ENCODE data around the gene ARHGAP31. TPM values are rescaled to one million over a fixed set of nuclear protein-coding genes. Genes with fewer than 3 reads are reported as not detected.
"Not testable (repeated sequence)": the region's sequence is repeated elsewhere in the genome, so short reads cannot be mapped to it uniquely, and the experiment has no call there.

Gene ARHGAP31
- total RNA-seq, 4 donors from 2014 or later, result 40.5 to 46.5 (median 44.4) TPM

DNA sequence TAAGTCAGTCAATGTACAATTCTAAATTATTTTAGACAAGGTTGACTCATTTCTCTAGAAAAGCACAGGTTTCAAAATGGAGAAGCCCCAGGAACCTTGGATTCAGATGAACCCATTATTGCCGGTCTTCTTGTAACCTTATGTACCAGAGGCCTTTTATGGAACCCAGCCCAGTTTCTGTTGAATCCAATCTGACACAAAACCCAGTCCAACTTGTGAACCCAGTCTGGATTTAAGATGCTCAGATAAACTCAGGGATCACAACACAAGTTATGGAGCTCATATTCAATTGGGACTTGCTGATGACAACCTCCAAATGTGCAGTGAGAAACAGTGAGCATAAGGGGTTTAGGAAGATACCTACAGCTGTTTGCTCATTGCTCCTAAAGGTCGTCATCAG is 37.1 kb upstream of the ARHGAP31 start:
- H3K36me3 ChIP-seq, result no peaks in the 10 kb centered on the region
- no peak overlapping the region for H3K27ac ChIP-seq
- no peaks in the 10 kb centered on the region for H3K9me3 ChIP-seq
- no peak for DNase-seq (ENCODE audit: low spot score in 2 of 2)
- peaks cover 0 to 12% (median 2%) of the 10 kb centered on the region in 4 donors for H3K4me1 ChIP-seq
- TF ChIP-seq POLR2A (IDR thresholded peaks at IDR 0.05) (no peak), EP300 (IDR thresholded peaks at IDR 0.05) (no peak)
- TF ChIP-seq, protein P1, sequence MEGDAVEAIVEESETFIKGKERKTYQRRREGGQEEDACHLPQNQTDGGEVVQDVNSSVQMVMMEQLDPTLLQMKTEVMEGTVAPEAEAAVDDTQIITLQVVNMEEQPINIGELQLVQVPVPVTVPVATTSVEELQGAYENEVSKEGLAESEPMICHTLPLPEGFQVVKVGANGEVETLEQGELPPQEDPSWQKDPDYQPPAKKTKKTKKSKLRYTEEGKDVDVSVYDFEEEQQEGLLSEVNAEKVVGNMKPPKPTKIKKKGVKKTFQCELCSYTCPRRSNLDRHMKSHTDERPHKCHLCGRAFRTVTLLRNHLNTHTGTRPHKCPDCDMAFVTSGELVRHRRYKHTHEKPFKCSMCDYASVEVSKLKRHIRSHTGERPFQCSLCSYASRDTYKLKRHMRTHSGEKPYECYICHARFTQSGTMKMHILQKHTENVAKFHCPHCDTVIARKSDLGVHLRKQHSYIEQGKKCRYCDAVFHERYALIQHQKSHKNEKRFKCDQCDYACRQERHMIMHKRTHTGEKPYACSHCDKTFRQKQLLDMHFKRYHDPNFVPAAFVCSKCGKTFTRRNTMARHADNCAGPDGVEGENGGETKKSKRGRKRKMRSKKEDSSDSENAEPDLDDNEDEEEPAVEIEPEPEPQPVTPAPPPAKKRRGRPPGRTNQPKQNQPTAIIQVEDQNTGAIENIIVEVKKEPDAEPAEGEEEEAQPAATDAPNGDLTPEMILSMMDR (IDR thresholded peaks at IDR 0.05), result no peak
- no peak overlapping the region for H3K4me3 ChIP-seq
- whole genome bisulfite sequencing, 2 donors, result 85 to 95% methylated on average over 2 of the region's 2 CpGs
- no peaks in the 10 kb centered on the region for H3K27me3 ChIP-seq

DNA sequence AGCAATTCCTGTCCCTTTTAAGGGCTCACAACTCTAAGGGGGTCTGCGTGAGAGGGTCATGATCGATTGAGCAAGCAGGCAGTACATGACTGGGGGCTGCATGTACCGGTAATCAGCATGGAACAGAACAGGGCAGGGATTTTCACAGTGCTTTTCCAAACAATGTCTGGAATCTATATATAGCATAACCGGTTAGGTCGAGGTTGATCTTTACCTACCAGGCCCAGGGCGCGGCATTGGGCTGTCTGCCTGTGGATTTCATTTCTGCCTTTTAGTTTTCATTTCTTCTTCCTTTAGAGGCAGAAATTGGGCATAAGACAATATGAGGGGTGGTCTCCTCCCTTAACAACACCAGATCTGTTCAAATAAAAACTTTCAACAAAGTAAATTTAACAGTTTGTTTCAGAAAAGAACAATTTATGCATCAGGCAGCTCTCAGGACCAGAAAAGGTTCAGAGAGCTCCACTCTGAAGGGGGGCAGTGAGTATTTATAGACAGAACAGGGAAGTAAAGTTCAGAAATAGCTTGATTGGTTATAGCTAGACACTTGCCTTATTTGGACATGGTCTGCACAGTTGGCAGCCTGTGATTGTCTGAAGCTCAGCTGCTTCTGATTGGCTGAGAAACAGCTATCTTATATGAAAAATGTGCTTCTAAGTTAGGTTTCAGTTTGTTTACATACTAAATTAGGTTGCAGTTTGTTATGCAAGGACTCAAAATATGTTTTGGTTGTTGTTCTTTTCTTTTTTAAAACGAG is 36.4 kb upstream of the ARHGAP31 start:
- Histone ChIP-seq H3K4me1 (peaks cover 0 to 12% (median 2%) of the 10 kb centered on the region in 4 donors), H3K9me3 (no peaks in the 10 kb centered on the region), H3K36me3 (no peaks in the 10 kb centered on the region), H3K27ac (no peak overlapping the region), H3K27me3 (no peaks in the 10 kb centered on the region), H3K4me3 (no peak overlapping the region)
- 81 to 86% methylated on average over 8 of the region's 8 CpGs for WGBS, 2 donors
- TF ChIP-seq, protein P1 (IDR thresholded peaks at IDR 0.05), result no peak
- TF ChIP-seq POLR2A (IDR thresholded peaks at IDR 0.05) (no peak), EP300 (IDR thresholded peaks at IDR 0.05) (no peak)
- no peak for DNase-seq (ENCODE audit: low spot score in 2 of 2)

DNA sequence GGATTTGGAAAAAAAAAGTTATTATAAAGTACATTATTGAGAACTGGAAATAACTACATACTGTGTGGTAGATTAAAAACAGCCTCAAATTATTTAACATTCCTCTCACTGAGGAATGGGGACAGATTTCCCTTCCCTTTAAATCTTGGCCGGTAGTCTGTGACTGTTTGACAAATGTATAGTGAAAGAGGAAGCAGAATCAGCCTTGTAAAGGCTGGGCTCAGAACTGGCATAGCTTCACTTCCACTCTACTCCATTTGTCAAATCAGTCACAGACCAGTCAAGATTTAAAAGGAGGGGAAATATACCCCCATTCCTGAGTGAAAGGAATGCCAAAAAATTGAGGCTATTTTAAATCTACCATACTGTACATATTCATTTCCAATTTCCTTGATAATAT is 35.3 kb upstream of the ARHGAP31 start:
- no peaks in the 10 kb centered on the region for H3K36me3 ChIP-seq
- H3K4me1 ChIP-seq, result peaks cover 0 to 12% (median 2%) of the 10 kb centered on the region in 4 donors
- no peak overlapping the region for H3K4me3 ChIP-seq
- 12 to 13% methylated on average over 1 of the region's 1 CpG for WGBS, 2 donors
- TF ChIP-seq EP300 (IDR thresholded peaks at IDR 0.05) (no peak), POLR2A (IDR thresholded peaks at IDR 0.05) (no peak)
- TF ChIP-seq, protein P1 (IDR thresholded peaks at IDR 0.05), result no peak
- H3K9me3 ChIP-seq, result no peaks in the 10 kb centered on the region
- no peak for DNase-seq (ENCODE audit: low spot score in 2 of 2)
- H3K27me3 ChIP-seq, result no peaks in the 10 kb centered on the region
- no peak overlapping the region for H3K27ac ChIP-seq

DNA sequence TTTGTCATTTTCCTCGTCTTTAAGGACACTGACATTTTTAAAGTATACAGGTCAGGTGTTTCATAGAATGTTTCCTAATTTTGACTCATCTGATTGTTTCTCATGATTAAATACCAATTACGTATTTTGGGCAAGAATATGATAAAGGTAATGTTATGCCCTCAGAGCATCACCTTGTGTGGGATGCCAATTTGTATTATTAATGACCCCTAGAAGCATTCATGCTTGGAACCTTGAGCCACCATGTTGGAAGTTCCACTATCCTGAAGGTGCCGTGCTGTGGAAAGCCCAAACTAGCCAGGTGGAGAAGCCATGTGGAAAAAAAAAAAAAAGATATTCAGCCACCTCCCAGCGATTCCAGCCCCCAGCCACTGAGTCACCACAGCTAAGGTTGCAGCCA is 34.4 kb upstream of the ARHGAP31 start:
- 94% methylated on average over 4 of the region's 4 CpGs for WGBS, 2 donors
- H3K9me3 ChIP-seq, result no peaks in the 10 kb centered on the region
- DNase-seq (ENCODE audit: low spot score in 2 of 2), result no peak

DNA sequence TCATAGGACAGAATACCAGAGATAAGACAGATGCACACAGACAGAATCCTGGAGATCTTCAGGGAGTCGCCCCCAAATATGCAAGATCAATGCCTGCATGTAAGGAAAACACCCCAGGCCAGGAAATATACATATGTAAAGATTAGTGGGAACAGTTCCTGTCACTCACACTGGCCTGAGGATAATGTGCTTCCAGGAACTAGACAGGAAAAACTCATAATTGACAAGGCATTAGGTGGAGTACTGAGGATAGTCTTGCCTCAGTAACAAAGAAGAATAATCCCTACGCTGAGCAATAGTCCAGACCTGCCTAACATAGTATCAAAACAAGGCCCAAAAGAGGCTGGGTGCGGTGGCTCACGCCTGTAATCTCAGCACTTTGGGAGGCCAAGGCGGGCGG is 33.1 kb upstream of the ARHGAP31 start:
- peaks cover 0 to 12% (median 2%) of the 10 kb centered on the region in 4 donors for H3K4me1 ChIP-seq
- DNase-seq (ENCODE audit: low spot score in 2 of 2), result no peak
- TF ChIP-seq, protein P1 (IDR thresholded peaks at IDR 0.05), result no peak
- TF ChIP-seq EP300 (IDR thresholded peaks at IDR 0.05), result no peak
- TF ChIP-seq POLR2A (IDR thresholded peaks at IDR 0.05), result no peak
- no peaks in the 10 kb centered on the region for H3K27me3 ChIP-seq
- H3K27ac ChIP-seq, result no peak overlapping the region
- WGBS, 2 donors, result 73 to 76% methylated on average over 6 of the region's 6 CpGs
- H3K36me3 ChIP-seq, result no peaks in the 10 kb centered on the region
- H3K4me3 ChIP-seq, result no peak overlapping the region
- no peaks in the 10 kb centered on the region for H3K9me3 ChIP-seq

More for the DNA sequence above, 34.4 kb upstream of the ARHGAP31 start:
- no peaks in the 10 kb centered on the region for H3K36me3 ChIP-seq
- no peak for TF ChIP-seq POLR2A (IDR thresholded peaks at IDR 0.05)
- TF ChIP-seq, protein P1 (IDR thresholded peaks at IDR 0.05), result no peak
- no peak overlapping the region for H3K4me3 ChIP-seq
- no peaks in the 10 kb centered on the region for H3K27me3 ChIP-seq
- no peak overlapping the region for H3K27ac ChIP-seq
- peaks cover 0 to 12% (median 2%) of the 10 kb centered on the region in 4 donors for H3K4me1 ChIP-seq

DNA sequence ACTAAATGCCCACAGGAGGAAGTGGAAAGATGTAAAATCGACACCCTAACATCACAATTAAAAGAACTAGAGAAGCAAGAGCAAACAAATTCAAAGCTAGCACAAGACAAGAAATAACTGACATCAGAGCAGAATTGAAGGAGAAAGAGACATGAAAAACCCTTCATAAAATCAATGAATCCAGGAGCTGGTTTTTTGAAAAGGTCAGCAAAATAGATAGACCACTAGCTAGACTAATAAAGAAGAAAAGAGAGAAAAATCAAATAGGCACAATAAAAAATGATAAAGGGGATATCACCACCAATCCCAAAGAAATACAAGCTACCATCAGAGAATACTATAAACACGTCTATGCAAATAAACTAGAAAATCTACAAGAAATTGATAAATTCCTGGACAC is 24.0 kb upstream of the ARHGAP31 start:
- 80 to 84% methylated on average over 2 of the region's 2 CpGs for WGBS, 2 donors
- not testable (repeated sequence) for H3K4me3 ChIP-seq; H3K9me3 ChIP-seq; H3K27ac ChIP-seq; DNase-seq (ENCODE audit: low spot score in 2 of 2); H3K36me3 ChIP-seq; H3K27me3 ChIP-seq; H3K4me1 ChIP-seq

Measured in tibial nerve (tissue), 4 donors.